ENCODE data around the gene CNNM4. TPM values are rescaled to one million over a fixed set of nuclear protein-coding genes. Genes with fewer than 3 reads are reported as not detected.

Gene CNNM4
- total and polyA plus RNA-seq, 5 experiments from 2014 or later, result 0.63 to 4.9 (median 2.2) TPM

GRCh38 chr2:96809951-96810782, 49.5 kb downstream of the CNNM4 start:
- no peaks in the 10 kb centered on the region for H3K27me3 Mint-ChIP-seq
- H3K9me3 Mint-ChIP-seq, result no peaks in the 10 kb centered on the region
- peaks cover 0 to 8% (median 0%) of the 10 kb centered on the region in 3 donors for H3K36me3 Mint-ChIP-seq
- H3K4me1 Mint-ChIP-seq, result peaks cover 10 to 35% (median 24%) of the 10 kb centered on the region in 4 donors
- H3K4me3 Mint-ChIP-seq, result no peak overlapping the region
- POLR2A ChIA-PET, result no interaction called here
- ATAC-seq, result no peak
- H3K27ac Mint-ChIP-seq, result peak overlapping the region in 8 of 10 donors; percentile 3 to 79 (median 26)
- DNase-seq, result peak in 1 of 10 donors; percentile 32

DNA sequence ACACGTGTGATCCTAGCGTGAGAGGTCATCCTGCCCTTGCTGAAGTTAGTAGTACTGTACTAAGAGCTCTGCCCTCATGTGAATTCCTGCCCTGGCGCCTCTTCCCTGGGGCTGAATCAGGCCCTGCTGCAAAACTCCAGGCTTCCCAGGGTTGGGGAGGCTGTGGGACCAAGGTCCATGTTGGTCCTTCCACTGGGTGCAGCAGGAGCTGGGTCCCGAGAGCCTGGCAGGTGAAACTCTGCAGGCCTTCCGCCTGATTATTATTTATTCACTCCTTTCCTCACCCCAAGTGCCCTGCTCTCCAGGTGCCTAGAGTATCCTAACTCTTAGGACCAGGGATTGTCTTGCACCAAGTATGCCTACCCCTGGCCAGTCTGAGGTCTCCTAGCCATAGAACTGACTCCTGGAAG, 50.1 kb downstream of the CNNM4 start:
- ATAC-seq, result no peak
- Mint-ChIP-seq H3K27me3 (no peaks in the 10 kb centered on the region), H3K4me1 (peaks cover 13 to 38% (median 29%) of the 10 kb centered on the region in 4 donors), H3K9me3 (no peaks in the 10 kb centered on the region), H3K36me3 (peaks cover 0 to 8% (median 0%) of the 10 kb centered on the region in 3 donors), H3K27ac (peak overlapping the region in 4 of 10 donors; percentile 8 to 61 (median 33)), H3K4me3 (no peak overlapping the region)
- DNase-seq, result no peak
- POLR2A ChIA-PET, result no interaction called here

DNA sequence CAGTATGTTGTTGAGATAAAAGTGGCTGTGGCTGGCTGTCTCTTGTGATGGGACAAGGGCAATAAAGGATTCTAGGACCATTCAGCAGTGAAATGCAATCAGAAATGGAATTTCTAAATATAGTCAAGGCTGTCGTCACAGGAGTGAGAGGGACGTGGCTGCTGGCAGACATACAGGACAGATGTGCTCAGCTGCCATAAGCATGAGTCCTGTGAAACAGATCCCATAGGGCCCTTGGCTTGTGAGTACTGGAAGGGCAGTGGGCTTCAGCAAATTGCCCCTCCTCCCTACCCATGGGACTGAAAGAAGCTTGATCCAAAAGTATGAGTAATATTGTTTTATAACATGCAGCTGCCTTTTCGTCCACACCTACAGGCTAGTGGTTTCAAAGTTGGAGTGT, 51.2 kb downstream of the CNNM4 start:
- DNase-seq (no peak), ATAC-seq (no peak)
- Mint-ChIP-seq H3K36me3 (peaks cover 0 to 8% (median 0%) of the 10 kb centered on the region in 3 donors), H3K4me1 (peaks cover 10 to 29% (median 21%) of the 10 kb centered on the region in 4 donors), H3K27me3 (no peaks in the 10 kb centered on the region), H3K4me3 (no peak overlapping the region), H3K9me3 (no peaks in the 10 kb centered on the region), H3K27ac (peak overlapping the region in 4 of 10 donors; percentile 35 to 61 (median 41))
- POLR2A ChIA-PET, result no interaction called here

- POLR2A ChIA-PET, result interaction anchor here (1.3 kb wide), 1 partner anchor 44 kb away, joined by 4 read pairs; no protein-coding TSS in a partner anchor
- H3K27ac Mint-ChIP-seq, result no peak overlapping the region
- H3K9me3 Mint-ChIP-seq, result no peaks in the 10 kb centered on the region
- H3K36me3 Mint-ChIP-seq, result peaks cover 0 to 12% (median 0%) of the 10 kb centered on the region in 3 donors
- H3K4me3 Mint-ChIP-seq, result no peak overlapping the region
- ATAC-seq, result no peak
- no peak for DNase-seq
- H3K27me3 Mint-ChIP-seq, result no peaks in the 10 kb centered on the region
- H3K4me1 Mint-ChIP-seq, result peaks cover 16 to 31% (median 30%) of the 10 kb centered on the region in 4 donors
These were observed 53.0 kb downstream of the CNNM4 start for GRCh38 chr2:96813656-96814055.

GRCh38 chr2:96815326-96816126, 54.8 kb downstream of the CNNM4 start:
- DNase-seq, result peak in 3 of 10 donors; percentile 9 to 69 (median 24)
- peak; percentile 8 to 15 for ATAC-seq
- POLR2A ChIA-PET, result interaction anchor here (0.7 to 4.8 kb wide), 15 partner anchors 9 to 329 kb away, joined by 3 to 32 read pairs (median 7); partner anchors contain the start of genes ANKRD36, ANKRD39, ARID5A and CNNM4
- Mint-ChIP-seq H3K4me1 (peaks cover 32 to 50% (median 49%) of the 10 kb centered on the region in 4 donors), H3K27ac (peak overlapping the region in 9 of 10 donors; percentile 78 to 94 (median 85)), H3K4me3 (peak overlapping the region; percentile 84 to 98 (median 88)), H3K9me3 (no peaks in the 10 kb centered on the region), H3K27me3 (no peaks in the 10 kb centered on the region), H3K36me3 (peaks cover 0 to 20% (median 0%) of the 10 kb centered on the region in 3 donors)

DNA sequence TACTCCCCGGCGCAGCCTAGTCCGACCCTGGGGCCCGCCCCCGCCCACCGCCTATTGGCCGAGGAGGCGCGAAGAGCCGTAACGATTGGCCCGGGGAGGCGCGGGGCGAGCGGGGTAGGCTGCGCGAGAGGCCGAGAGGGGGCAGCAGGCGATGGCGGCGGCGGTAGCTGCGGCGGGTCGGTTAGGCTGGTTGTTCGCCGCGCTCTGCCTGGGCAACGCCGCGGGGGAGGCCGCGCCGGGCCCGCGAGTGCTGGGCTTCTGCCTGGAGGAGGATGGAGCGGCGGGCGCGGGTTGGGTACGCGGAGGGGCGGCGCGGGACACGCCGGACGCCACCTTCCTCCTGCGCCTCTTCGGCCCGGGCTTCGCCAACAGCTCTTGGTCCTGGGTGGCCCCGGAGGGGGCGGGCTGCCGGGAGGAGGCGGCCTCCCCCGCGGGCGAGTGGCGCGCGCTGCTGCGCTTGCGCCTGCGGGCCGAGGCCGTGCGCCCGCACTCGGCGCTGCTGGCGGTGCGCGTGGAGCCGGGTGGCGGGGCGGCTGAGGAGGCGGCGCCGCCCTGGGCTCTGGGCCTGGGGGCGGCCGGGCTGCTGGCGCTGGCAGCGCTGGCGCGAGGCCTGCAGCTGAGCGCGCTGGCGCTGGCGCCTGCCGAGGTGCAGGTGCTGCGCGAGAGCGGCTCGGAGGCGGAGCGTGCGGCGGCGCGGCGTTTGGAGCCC, 55.6 kb downstream of the CNNM4 start, which contains the start of gene CNNM3:
CNNM3 (plus strand) TSS at position 142 of the 709 bp plus-strand sequence; CDS start at position 152, 10 bp downstream.
- peaks cover 36 to 58% (median 56%) of the 10 kb centered on the region in 4 donors for H3K4me1 Mint-ChIP-seq
- ATAC-seq (peak; percentile 90 to 93), DNase-seq (peak; percentile 88 to 96 (median 94))
- peaks cover 0 to 24% (median 0%) of the 10 kb centered on the region in 3 donors for H3K36me3 Mint-ChIP-seq
- no peaks in the 10 kb centered on the region for H3K9me3 Mint-ChIP-seq
- H3K4me3 Mint-ChIP-seq, result peak within 1 kb of the TSS; percentile 84 to 98 (median 89)
- no peaks in the 10 kb centered on the region for H3K27me3 Mint-ChIP-seq
- POLR2A ChIA-PET, result interaction anchor here (0.7 to 4.8 kb wide), 17 partner anchors 10 to 297 kb away, joined by 3 to 32 read pairs (median 6); partner anchors contain the start of genes ANKRD36, ANKRD39, ARID5A and CNNM4
- peak within 1 kb of the TSS in 9 of 10 donors; percentile 78 to 94 (median 85) for H3K27ac Mint-ChIP-seq

GRCh38 chr2:96816836-96817702, 56.4 kb downstream of the CNNM4 start:
- Mint-ChIP-seq H3K27ac (peak overlapping the region in 9 of 10 donors; percentile 32 to 85 (median 53)), H3K4me3 (peak overlapping the region; percentile 78 to 89 (median 87)), H3K4me1 (peaks cover 37 to 61% (median 59%) of the 10 kb centered on the region in 4 donors), H3K27me3 (no peaks in the 10 kb centered on the region), H3K9me3 (no peaks in the 10 kb centered on the region), H3K36me3 (peaks cover 0 to 26% (median 0%) of the 10 kb centered on the region in 3 donors)
- POLR2A ChIA-PET, result interaction anchor here (0.7 to 4.8 kb wide), 17 partner anchors 10 to 296 kb away, joined by 3 to 32 read pairs (median 5); partner anchors contain the start of genes ANKRD36, ANKRD39, ARID5A and CNNM4
- DNase-seq (peak in 2 of 10 donors; percentile 18), ATAC-seq (no peak)

DNA sequence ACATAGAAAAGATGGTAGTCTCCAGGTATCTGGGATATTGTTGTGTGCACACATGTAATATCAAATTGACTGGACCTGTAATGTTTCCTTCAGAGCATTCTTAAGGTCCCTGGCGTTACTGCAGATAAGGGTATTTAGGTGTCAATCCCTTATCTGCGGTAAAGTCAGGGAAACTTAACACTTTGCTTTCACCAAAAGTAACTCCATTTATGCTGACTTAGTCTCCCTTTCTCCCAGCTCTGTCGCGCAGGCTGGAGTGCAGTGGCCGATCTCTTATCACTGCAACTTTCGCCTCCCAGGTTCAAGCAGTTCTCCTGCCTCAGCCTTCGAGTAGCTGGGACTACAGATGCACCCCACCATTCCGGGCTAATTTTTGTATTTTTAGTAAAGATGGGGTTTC, 57.2 kb downstream of the CNNM4 start:
- no peaks in the 10 kb centered on the region for H3K27me3 Mint-ChIP-seq
- ATAC-seq (no peak), DNase-seq (peak in 1 of 10 donors; percentile 15)
- H3K27ac Mint-ChIP-seq, result peak overlapping the region; percentile 32 to 85 (median 51)
- peaks cover 0 to 29% (median 0%) of the 10 kb centered on the region in 3 donors for H3K36me3 Mint-ChIP-seq
- POLR2A ChIA-PET, result interaction anchor here (0.7 to 4.8 kb wide), 6 partner anchors 11 to 281 kb away, joined by 3 to 32 read pairs (median 4); partner anchors contain the start of gene ARID5A
- peak overlapping the region; percentile 78 to 89 (median 87) for H3K4me3 Mint-ChIP-seq
- no peaks in the 10 kb centered on the region for H3K9me3 Mint-ChIP-seq
- H3K4me1 Mint-ChIP-seq, result peaks cover 32 to 60% (median 56%) of the 10 kb centered on the region in 4 donors

DNA sequence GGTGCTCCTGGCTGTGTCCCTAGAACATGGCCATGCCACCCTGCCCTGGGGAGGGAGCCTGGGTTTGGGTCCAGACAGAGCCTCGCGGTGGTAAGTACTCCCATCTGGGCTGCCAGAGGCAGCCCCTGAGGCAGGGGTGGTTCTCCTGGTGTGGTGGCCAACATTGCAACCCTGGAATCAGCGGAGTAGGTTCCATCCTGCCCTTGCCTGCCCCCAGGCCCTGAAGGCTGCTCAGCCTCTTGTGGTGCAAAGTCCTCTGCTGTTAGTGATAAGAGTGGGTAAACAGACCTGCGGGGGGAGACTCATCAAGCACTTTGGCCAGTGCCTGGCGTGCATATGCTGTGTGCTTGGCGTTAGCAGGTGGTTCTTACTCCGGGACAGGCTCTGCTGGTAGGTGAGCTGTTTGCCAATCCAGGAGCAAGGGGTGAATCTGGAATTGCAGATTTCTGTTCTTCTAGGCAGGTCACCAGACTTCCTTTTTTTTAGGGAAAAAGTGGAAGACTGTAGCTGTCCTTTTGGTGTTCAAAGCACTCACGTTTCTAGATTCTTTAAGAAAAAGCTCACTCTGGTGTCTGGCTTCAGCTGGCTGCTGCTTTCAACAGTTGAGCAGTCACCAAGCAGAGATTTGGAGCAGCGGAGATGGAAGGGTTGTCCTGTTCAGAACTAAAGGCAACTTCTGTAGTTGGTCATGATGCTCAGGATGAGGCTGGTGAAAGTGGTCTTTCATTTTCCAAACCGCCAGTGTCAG, 58.6 kb downstream of the CNNM4 start:
- H3K9me3 Mint-ChIP-seq, result no peaks in the 10 kb centered on the region
- DNase-seq (peak in 1 of 10 donors; percentile 45), ATAC-seq (no peak)
- peaks cover 0 to 33% (median 0%) of the 10 kb centered on the region in 3 donors for H3K36me3 Mint-ChIP-seq
- peak overlapping the region; percentile 56 to 89 (median 86) for H3K4me3 Mint-ChIP-seq
- peak overlapping the region in 8 of 10 donors; percentile 3 to 79 (median 54) for H3K27ac Mint-ChIP-seq
- H3K27me3 Mint-ChIP-seq, result no peaks in the 10 kb centered on the region
- POLR2A ChIA-PET, result interaction anchor here (1.7 to 4.8 kb wide), 2 partner anchors 20 to 23 kb away, joined by 5 to 32 read pairs; no protein-coding TSS in a partner anchor
- peaks cover 32 to 66% (median 58%) of the 10 kb centered on the region in 4 donors for H3K4me1 Mint-ChIP-seq

DNA sequence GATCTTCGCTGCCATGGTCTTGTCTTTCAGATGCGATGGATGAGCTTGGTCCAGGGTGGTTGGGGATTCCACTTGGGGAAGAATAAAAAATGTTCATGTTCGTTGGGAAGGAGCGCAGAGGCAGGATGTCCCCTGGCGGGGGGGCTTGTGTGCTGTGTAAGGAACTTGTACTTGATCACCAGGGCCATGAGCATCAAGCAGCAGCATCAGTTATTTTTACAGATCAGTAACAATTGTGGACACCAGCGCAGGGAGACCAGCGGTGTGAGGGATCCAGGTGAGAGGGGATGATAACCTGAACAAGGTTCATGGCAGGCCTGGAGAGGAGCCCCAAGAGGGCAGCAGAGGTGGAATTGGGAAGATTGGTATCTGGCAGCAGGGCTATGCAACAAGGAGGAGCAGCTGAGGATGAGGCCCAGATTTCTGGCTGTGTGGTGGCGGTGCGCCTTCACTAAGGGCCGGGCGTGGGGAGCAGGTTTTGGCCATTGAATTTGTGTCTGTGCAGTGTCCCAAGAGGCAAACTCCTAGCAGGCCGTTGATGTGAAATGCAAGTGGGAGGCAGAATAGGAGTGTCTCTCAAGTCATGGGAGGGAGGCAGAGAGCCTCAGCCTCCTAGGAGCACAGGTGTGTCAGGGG, 59.3 kb downstream of the CNNM4 start:
- Mint-ChIP-seq H3K36me3 (peaks cover 0 to 40% (median 0%) of the 10 kb centered on the region in 3 donors), H3K4me1 (peaks cover 33 to 70% (median 57%) of the 10 kb centered on the region in 4 donors), H3K4me3 (peak overlapping the region; percentile 4 to 89 (median 86)), H3K27ac (peak overlapping the region; percentile 12 to 83 (median 50)), H3K9me3 (no peaks in the 10 kb centered on the region), H3K27me3 (no peaks in the 10 kb centered on the region)
- POLR2A ChIA-PET, result interaction anchor here (1.0 to 1.7 kb wide), 2 partner anchors 23 to 32 kb away, joined by 4 to 5 read pairs; no protein-coding TSS in a partner anchor
- DNase-seq (peak in 1 of 10 donors; percentile 43), ATAC-seq (no peak)

Data from naive thymus-derived CD8-positive, alpha-beta T cell (primary cell).